RPMI8226 (cell line): Measurements from ENCODE around the gene UNC13B.
"Not testable (repeated sequence)": the region's sequence is repeated elsewhere in the genome, so short reads cannot be mapped to it uniquely, and the experiment has no call there.

Experiments used
- DNase-seq: peaks from one replicate; pipeline ENCODE4 v3.0.0-alpha.2; 2015

The UNC13B gene

DNA sequence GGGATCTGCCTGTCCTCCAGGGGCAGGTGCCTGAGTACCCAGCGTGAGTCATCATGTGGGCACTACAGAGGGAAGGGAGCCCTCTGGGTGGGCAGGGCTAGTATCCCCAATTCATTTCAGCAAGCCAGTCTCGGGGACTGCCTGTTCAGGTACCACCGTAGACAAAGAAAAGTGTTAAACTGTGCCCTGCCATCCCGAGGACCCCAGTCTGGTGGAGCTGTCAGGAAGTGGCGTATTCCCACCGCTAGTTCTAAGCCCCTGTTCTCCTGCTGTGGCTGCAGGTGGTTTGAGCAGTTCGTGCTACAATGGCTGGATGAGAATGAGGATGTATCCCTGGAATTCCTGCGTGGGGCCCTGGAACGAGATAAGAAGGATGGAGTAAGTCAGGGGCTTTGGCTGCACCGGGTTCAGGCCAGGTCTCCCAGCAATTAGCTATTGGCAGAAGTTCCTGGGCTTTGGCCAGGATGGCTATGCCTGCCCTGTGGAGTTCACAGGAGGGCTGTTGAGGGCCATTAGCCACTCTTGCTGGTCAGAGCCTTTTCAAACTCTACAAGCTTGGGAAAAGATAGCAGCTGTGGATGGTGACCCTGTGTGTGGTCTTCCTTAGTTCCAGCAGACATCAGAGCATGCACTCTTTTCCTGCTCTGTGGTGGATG is 234.9 kb downstream of the UNC13B start:
- DNase-seq = no peak

DNA sequence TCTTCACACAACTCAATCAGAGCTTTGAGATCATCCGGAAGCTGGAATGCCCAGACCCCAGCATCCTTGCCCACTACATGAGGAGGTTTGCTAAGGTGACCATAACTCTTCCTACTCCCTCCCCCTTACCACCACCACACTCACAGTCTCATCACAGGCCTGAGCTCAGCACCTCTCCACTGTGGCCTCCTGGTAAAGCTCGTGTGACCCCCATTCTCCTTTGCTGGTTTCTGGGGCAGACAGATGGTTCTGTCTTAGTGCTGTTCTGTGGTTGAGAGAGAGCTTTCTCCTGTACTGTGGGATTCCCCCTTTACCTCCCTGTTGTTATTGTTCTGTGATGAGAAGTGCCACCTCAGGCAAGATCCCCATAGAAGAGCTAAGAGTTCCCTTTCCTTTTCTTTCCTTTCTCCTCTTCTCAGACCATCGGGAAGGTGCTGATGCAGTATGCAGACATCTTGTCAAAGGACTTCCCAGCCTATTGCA is 235.4 kb downstream of the UNC13B start:
- no peak for DNase-seq

DNA sequence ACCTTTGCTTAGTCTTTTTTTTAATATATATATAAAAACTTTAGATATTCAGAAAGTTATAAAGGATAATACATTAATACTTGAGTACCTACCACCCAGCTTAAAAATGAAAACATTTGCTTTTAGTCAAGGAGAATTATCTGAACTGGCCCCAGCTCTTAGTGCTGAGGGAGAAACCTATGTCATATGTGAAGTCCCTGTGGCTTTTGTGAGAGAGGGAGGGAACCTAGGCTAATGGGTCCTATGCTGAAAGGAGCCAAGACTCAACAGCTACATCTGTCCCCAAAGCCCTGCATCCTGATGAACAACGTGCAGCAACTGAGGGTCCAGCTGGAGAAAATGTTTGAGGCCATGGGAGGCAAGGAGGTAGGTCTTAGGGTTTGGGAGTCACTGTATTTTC is 236.1 kb downstream of the UNC13B start:
- DNase-seq = no peak

DNA sequence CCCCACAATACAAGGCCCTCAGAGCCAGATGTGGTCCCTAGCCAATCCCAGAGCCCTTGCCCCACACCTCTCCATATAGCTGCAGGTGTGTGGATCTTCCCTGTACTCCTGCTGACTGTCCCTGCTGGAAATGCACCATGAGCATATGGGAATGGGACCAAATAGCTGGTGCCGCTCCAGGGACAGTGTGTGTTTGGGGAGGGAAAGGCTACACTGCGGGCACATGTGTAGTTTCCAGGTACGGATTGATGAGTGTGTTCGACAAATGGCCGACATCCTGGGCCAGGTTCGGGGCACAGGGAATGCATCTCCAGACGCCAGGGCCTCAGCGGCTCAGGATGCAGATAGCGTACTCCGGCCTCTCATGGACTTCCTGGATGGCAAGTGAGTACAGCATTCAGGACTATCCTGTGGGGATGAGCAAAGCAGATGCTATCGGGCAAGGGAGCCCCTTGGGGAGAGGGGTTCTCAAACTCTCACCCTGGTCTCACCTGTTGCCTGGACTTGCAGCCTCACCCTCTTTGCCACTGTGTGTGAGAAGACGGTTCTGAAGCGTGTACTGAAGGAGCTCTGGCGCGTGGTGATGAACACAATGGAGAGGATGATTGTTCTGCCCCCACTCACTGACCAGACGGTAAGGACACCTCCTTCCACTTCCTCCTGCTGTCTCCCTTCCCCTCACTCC is 237.0 kb downstream of the UNC13B start:
- DNase-seq = no peak

DNA sequence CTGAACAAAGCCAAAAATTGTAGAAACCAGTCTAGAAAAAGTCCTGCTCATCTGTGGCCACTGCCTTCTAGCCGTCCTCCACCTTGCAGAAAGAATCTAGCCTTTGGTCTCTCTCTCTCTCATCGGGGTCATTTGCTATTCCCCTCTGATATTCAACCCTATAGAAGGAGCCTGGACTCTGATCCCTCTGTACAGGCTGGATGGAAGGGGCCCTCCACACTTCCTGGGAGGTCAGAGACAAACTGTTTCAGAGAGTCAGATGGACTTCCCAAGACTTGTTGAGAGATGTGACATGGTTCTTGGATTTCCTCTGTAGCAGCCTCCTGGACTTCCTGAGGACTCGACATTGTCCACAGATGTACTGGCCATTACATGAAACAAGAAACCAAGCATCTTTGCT is 243.1 kb downstream of the UNC13B start:
- no peak for DNase-seq

DNA sequence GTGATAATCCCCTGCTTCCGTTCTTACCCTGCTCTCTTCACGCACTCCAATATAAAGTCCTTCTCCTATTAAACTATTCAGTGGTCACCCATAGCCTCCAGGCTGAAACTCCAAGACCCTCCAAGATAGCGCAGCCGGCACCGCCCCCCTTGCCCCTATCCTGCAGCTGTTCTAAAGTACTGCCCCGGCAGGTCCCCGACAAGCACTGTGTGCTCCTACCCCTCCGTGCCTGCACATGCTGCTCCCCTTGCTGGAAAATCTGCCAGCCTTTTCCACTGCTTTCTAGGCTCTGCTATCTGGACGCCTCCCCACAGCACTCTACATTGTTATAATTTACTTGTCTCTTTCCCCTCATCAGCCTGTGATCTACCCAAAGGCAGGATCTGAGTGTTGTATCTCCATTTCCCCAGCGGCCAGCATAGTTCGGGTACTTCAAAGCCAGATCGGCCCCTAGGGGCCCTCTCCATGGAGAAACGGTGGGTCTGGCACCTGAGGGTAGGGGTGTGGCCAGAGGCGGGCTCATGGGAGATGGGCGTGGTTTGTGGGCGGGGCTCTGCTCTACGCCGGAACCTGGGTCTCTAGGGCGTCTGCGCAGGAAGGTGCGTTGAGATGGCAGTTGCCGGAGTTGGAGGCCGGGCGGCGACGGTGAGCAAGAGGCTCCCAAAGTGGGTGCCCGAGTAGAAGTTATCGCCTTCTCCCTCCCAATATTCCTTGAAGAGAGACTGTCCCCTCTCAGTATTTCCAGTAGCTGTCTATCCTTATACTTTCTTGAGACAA is 244.6 kb downstream of the UNC13B start:
- no peak for DNase-seq

DNA sequence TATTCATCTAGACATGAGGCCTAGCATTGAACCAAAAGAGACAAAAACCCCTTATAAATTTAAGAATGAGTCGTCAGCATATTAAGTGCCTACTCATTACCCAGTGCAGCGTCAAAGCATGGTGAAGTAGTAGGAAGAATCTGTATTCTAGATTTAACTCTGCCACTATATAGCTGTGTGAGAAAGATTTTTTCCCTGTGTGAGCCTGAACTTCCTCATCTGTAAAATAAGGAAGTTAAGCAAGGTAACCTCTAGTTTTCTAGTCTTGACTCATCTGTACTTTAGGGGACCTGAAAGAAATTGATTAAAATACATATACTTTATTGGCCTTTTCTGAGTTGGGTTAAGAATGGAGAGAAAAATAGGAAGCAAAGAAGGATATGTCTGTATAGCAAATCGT is 246.0 kb downstream of the UNC13B start:
- no peak for DNase-seq

DNA sequence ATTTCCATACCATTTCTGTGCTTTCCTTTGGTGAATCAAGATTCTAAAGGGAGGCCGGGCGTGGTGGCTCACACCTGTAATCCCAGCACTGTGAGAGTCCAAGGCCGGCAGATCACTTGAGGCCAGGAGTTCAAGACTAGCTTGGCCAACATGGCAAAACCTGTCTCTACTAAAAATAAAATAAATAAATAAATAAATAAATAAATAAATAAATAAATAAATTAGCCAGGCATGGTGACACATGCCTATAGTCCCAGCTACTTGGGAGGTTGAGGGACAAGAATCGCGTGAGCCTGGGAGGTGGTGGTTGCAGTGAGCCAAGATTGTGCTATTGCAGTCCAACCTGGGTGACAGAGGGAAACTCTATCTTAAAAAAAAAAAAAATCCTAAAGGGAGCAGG is 247.6 kb downstream of the UNC13B start:
- not testable (repeated sequence) for DNase-seq

DNA sequence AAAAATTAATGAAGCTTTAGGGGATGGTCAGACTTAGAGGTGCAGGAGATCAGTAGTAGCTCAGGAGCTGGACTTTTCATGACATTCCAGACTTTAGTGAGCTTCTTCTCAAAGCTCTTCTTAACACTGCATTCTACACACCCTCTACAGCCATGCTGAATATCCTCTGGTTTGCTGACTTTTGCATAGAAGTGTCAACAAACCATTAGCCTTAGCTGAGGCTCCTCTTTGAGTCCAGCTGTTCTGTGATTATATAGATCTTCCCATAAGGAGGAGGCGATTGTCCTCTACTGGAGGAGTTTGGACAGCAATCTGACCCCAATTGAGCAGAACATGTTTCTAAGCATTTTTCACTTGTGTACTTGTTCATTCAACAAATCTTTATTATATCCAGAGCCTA is 253.1 kb downstream of the UNC13B start:
- DNase-seq = no peak

DNA sequence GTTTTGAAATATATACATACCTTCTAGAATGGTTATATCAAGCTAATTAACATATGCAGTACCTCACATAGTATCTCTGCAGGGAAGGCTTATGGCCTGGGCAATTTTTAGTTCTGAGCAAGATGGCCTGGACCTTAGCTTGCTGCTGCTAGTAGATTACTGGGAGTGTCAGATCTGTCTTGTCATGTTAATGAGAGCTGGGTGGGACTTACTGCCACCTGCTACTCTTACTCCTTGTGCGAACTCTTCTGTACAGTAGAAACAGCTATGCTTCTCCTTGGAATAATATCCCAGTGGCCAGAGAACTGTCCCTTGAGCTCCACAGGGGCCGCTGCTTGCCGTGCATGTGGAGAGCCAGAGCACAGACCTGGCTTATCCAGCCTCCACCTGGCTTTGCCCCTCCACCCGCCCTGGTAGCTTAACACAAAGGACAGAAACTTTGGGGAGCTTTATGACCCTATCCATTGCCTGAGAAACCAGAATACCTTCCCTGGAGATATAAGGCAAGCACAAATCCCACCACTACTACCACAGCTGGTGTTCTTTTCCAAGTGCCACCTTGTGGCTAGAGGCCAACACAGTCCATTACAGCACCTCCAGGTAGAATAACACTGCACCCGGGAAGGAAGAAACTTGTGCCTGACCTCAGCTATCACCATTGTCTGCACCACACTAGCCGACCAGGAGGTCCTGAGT is 253.7 kb downstream of the UNC13B start:
- no peak for DNase-seq

DNA sequence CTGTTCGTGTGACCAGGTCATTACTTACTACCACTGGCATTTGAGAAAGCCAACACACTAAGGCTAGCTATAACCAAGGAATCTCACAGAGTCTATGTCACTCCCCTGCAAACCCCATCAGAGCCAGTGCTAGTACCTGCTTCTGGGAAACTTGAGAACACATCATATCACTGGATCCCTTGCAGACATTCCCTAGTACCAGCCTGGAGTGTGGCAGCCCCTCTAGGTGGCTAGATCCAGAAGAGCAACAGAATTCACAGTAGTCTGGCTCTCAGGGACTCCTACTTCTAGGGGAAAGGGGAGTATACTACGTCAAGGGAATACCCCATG is 254.3 kb downstream of the UNC13B start:
- DNase-seq = no peak

DNA sequence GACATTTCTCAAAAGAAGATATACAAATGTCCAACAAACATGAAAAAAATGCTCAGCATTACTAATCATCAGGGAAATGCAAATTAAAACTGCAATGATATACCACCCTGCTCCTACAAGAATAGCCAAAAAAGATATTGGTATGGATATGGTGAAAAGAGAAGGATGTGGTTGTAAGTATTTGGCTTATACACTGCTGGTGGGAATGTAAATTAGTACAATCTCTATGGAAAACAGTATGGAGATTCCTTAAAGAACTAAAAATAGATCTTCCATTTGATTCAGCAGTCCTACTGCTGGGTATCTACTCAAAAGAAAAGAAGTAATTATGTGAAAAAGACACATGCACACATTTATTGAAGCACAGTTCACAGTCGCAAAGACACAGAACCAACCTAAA is 260.5 kb downstream of the UNC13B start:
- no peak for DNase-seq

DNA sequence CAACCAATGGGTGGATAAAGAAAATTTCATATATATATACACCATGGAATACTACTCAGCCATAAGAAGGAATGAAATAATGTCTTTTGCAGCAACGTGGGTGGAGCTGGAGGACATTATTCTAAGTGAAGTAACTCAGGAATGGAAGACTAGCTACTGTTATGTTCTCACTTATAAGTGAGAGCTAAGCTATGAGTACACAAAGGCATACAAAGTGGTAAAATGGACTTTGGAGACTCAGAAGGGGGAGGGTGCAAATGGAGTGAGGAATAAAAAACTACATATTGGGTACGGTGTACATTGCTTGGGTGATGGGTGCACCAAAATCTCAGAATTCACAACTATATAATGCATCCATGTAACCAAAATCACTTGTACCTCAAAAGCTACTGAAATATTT is 260.9 kb downstream of the UNC13B start:
- DNase-seq = no peak

DNA sequence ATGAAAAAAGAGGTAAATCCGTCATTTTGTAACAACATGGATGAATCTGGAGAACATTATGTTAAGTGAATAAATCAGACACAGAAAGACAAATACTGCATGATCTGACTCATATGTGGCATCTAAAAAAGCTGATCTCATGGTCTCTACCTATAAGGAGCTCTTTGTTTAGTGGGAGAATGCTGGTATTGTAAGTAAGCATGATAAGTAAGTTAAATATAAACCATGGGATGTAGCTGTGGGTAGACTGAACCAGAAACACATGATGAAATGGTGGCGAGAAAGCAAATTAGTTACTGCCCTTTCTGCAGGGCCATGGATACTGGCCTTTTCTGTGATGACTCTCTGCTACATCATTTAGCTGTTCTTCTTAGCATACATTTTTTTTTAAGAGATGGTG is 261.7 kb downstream of the UNC13B start:
- no peak for DNase-seq

DNA sequence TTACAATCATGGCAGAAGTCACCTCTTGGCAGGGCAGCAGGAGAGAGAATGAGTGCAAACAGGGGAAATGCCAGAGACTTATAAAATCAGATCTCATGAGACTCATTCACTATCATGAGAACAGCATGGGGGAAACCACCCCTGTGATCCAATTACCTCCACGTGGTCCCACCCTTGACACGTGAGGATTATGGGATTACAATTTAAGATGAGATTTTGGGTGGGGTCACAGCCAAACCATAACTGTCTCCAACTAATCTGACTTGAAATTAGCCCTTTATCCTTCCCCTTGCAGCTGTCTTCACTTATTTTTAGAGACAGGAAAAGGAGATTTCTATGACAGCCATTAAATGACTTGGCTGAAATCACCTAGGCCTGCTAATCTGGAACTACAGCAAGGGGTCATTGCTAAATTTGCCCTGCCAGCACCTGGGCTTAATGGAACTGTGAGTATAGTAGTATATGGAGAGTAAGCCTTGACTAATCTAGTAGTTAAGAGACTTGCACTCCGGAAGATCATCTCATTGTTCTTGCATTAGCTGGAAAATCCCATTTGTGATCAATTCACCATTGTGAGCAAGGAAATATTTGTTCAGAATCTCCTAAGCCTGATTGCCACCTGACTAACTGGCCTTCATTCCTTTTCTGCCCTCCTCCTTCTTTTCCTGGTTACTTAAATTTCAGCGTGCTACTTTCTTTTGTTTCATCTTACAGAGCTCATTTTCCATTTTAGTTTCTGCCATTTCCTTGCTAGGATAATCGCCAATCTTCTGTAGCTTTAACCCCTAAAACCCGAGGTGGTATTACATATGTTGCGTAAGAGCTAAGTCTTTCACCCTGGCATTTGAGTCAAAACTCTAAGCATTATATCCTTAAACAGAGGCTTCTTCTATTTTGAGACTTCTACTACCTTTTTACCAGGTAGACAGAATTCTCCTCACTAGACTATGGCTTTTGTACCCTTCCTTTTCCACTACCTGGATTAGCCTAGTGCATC is 262.8 kb downstream of the UNC13B start:
- no peak for DNase-seq

DNA sequence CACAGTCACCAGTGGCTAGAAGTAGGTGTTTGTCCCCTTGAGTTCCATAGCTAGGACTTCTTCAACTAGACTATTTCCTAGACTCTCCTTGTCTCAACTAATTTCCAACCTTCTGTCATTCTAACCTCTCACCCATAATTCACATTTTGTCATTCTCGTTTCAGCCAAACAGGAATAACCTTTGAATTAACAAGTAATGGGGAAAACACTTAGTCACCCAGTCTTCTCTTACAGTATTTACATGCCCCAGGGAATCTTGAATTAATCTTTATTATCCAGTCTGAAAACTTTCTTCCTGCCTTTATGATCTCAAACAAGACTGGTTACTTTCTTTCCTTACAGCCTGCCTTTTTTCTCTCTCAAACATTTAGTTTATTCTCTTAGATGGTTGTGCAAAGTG is 264.8 kb downstream of the UNC13B start:
- no peak for DNase-seq

DNA sequence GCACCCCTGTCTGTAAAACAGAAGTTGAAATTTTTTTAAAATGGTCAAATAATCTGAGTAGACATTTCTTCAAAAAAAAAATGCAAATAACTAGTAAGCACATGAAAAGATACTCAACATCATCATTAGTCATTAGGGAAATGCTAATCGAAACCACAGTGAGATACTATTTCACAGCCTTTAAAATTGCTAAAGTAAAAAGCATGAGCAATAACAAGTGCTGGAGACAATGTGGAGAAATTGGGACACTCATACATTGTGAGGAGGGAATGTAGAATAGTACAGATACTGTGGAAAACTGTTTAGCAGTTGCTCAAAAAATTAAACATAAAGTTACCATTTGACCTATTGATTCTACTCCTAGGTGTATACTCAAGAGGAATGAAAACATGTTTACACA is 269.7 kb downstream of the UNC13B start:
- DNase-seq = no peak

DNA sequence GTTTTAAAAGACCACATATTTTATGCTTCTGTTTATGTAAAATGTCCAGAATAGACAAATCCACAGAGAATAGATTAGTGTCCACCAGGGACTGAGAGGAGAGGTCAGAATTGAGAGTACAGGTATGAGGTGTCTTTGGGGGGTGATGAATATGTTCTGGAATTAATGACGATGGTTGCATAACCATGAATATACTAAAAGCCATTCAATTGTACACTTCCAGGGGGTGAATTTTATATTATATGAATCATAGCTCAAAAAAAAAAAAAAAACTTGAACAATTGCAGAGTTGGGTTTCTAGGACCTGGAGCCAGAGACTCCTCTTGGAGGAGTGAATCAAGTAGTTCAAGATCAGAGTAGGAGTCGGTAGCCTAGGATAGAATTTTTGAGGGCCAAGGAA is 270.3 kb downstream of the UNC13B start:
- no peak for DNase-seq

DNA sequence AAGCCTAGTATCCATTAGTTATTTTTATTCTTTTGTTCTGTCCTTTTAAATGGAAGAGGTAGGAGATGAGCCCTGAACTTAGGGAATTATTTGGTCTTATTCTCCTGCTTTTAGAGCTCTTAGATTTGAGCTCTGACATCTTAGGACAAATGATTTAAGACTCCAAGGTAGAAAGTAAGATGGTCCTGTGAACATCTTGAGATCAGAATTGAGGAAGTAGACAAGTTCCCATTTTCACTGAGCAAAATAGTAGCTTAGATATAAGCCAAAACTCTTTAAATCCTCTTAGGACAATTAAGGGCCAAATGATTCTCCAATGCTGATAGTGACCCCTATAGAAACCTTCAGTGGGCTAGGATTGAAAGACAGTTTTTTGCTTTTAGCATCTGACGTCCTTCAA is 275.1 kb downstream of the UNC13B start:
- DNase-seq = no peak

DNA sequence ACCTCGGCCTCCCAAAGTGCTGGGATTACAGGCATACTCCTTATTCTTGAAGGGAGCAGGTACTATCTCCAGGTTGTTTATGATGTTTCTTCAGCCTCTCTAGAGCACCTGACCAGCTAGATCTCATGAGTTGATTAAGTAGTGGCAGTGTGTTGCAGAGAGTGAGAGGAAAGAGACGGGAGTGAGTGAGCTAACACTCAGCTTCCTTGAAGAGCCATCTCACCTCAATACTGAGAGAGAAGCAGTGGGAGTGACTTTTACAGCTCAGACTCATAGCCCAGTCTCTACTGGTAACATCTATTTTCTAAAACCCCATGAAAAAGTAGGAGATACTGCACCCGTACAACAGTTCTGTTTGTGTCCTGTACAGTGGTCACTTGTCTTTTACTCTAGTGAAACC is 284.2 kb downstream of the UNC13B start:
- DNase-seq = no peak

DNA sequence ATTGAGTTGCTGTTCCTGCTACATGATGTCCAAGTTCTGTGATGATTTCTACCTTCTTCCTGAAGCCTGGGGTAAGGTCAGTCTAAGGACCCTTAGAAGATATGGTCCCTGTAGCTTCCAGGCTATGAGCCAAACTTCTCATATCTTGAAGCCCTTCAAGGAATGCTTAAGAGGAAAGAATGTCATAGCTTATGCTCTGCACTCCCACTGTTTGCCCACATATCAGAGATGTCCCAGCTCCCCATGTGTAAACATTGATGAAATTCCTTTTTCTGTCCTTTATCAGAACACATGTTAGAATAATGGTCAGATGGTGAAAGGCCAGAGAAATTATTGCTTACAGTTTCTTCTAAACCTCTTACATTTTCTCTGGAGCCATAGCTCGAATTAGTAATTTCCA is 286.7 kb downstream of the UNC13B start:
- no peak for DNase-seq

DNA sequence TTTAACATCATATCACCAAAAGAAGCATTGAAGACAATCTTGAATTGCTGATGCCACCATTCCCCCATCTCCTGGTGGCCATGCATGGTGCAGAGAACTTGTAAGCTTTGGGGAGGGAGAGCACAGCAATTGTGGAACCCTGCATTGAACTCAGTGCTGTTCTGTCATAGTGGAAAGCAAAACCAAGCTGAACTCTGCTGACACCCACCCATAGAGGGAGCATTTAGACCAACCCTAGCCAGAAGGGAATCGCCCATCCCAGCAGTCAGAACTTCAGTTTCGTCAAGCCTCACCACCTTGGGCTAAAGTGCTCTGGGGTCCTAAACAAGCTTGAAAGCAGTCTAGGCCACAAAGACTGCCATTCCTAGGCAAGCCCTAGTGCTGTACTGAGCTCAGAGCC is 290.7 kb downstream of the UNC13B start:
- DNase-seq = no peak
